Epidermal melanocyte (primary cell): Measurements from ENCODE around the gene TP73.

Source experiments
- DNase-seq: peaks from one replicate; pipeline ENCODE4 v3.0.0; 2011; ENCODE audit warnings: low spot score; ENCODE audit not compliant: insufficient read length

TP73 gene

DNA sequence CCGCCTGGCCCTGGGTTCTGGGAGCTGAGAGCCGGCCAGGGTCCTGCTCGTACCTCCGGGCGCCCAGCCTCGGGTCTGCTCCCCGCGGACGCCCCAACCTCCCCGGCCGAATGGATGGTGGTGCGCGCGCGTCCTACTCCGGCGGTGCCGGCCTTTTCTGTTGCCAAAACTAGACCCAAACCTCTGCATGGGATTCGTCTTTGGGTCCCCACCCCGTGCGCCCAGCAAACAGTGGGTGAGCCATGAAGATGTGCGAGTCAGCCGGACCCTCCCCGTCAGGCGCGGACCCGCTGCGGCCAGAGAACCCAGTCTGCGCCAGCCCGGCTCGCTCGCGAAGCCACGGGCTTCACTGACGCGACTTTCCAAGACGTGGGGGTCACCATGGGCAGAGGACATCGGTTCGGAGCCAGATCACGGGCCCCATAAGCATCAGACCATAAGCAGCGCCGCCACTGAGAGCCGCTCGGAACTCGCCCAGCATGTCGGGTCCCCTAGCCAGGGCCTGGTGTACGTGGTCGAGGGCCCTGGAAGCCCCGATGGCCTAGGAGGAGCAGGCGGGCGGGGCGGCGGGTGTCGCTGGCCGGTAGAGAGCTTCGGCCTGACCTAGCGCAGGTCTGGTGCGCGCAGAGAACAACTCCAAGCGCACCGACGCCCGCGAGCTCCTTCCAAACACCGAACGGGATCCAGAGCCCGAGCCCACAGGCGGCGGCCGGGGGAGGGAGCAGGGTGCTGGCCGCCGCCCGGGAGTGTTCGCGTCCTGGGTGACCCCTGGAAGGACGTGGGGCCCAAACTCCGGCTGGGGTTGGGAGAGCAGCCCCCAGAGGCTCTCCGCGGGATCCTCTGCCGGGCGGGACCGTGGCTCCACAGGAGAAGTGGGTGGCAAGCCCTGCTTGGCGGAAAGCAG, 1.0 kb upstream of the TP73 start:
- no peak for DNase-seq

DNA sequence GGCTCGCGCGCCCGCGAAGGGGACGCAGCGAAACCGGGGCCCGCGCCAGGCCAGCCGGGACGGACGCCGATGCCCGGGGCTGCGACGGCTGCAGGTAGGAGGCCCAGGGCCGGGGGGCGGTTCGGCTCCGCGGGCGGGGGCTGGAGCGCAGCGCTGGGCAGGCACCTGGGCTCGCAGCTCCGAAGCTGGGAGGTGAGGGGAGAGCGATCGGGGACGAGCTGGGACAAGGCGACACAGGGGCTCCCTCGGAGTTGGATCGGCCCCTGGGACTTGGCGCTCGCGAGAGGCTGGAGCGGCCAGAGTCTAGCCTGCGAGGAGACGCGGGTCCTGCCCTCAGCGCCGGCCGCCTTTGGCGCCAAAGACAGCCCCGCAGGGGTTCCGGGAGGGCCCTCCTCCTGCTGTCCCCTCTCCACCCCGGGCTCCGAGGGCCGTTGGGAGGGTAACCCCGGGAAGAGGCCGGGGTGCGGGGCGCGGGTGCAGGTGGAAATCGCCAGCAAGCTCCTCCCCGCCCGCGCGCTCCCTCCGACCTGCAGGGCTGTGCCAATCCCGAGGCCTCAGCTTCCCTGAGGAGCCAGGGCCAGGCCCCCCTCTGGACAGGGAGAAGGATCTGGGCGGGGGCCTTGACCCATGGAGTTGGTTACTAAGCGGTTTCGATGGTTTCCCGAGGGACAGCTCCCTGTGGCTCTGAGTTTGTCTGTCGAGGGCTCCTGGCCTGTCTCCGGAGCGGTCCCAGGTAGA, 401 bp downstream of the TP73 start:
- DNase-seq, result no peak

DNA sequence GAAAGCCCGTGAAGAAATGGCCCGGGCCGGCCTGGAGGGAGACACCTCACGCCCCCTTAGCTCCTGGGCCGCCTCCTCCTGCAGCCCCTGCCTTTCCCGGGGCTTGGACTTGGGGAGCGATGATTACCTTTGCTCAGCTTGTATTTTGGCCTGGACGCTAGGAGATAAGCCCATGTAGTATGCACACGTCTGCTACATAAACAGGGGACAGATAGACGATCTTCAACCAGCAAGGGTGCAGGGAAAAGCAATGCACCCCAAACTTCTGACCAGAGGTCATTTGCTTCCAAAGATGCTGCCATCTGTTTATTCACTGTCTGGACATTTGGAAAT, 936 bp downstream of the TP73 start:
- DNase-seq, result no peak

DNA sequence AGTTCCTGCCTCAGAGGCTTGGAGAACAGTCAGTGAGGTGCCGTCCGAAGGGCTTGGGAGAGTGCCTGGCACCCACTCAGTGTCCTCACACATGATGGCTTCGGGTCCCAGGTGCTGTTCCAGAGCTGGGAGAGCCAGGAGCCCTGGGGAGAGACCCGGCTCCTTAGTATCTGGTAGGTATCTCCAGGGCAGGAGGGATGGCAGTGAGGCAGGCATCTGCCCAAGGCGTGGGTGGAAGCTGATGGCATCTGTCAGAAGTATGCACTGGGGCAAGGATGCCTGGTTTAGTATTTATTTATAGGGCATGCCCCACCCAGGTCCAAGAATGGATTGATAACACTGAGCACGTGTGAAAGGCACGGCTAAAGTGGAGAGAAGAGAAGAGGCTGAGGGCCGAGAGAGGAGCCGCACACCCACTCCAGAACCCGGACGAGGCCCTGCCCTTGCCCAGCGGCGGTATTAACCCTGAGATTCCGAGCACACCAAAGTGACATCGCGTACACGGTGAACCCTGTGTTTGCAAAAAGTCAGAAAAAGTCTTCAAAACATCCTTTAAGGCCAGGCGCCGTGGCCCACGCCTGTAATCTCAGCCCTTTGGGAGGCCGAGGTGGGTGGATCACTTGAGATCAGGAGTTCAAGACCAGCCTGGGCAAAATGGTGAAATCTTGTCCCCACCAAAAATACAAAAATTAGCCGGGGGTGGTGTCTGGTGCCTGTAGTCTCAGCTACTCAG, 2.4 kb downstream of the TP73 start:
- no peak for DNase-seq

DNA sequence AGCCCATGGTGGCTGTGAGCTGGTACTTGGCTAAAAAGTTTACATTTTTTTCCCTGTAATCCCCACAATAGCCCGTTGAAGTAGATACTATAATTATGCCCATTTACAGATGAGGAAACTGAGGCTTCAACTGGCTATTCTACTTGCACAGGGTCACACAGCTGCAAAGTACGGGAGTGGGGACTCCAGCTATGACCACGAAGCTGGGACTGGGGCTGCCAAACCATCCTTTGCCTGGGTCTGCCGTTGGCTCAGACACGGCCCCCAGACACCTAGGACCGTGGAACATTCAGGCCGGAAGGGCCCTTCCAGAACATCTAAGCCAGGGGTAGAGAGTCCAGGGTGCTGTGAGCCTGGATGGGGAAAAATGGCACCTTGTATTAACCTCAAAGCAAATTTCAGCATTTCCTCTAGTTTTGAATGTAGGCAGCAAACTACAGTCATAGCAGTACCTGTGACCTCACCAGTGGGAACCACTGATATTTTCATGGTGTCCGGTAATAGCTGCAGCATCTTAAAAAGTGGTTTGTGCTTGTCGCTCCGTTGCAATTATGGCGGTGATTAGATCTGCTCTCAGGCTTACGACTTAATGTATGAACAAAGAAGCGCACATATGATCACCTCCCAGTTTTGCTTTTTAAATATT, 4.3 kb downstream of the TP73 start:
- no peak for DNase-seq

DNA sequence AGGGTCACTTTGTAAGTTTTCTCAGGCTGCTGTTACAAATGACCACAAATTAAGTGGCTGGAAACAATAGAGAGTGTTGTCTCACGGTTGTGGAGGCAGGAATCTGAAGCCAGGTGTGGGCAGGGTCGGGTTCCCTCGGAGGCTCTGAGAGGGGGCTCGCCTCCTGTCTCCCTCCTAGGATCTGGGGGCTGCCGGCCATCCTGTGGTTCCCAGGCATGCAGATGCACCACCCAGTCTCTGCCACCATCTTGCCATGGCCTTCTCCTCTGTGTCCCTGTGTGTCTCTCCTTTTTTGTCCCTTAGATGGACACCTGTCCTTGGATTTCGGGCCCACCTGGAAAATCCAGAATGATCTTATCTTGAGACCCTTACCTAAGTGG, 4.8 kb downstream of the TP73 start:
- DNase-seq, result no peak

DNA sequence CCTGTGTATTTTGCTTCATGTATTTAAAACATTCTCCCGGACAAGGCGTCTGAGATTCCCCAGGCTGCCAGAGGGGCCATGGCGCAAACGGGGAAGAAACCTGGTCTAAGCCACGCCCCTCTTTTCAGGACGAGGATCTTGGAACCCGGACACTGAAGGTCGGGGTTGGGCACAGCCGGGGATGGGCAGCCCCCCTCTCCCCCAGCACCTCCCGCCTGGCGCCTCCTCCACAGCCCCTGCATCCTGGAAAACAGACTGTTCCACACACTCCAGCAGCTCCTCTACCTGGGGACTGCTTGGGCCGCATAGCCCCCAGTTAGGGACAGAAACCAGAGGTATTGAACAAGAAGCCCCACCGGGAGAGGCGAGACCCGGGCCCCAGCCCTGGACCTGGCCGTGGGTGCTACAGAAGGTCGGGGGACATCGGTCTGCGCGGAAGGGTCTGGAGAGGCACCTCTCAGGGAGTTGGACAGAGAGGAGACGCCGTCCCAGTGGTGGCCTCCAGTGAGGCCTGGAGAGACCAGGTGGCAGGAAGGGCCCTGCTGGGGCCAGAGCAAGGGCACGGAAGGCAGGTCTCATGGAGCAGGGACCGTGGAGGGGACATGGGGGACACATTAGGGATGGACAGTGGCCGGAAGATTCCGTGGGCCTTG, 5.4 kb downstream of the TP73 start:
- no peak for DNase-seq

DNA sequence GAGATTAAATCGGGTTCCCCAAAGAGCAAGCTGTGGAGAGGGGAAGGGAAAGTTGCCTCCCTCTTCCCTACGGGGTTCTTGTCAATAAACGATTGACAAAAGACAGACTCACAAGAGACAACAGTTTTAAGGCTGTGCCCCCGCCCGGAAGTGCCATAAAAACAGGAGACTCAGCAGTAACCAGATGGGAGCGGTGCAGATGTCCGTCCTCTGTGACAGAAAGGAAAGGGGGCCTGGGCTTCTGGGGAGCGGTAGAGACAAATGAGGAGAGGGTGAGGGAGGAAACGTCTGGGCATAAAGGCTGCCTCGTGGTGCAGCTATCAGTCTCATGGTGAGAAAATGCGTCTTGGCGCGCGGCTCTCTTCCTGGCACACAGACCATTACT, 5.9 kb downstream of the TP73 start:
- no peak for DNase-seq

DNA sequence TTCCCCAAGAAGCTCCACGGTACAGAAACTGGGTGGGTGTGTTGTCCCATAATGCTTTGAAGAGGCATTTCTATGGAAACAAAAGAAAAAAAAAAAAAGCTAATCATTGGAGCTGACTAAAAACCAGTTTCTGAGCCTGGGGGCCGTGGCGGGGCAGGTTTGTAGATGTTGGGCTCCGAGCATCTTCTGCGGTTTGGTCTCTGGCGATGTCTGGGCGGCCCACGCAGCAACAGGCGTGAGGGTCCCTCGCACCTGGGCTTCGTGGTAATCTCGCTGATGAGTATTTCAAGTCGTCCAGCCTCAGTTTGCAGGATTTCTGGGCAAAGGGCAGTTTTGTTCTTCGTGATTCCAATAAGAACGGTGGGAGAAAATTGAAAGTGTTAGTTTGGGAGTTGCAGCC, 6.8 kb downstream of the TP73 start:
- no peak for DNase-seq

DNA sequence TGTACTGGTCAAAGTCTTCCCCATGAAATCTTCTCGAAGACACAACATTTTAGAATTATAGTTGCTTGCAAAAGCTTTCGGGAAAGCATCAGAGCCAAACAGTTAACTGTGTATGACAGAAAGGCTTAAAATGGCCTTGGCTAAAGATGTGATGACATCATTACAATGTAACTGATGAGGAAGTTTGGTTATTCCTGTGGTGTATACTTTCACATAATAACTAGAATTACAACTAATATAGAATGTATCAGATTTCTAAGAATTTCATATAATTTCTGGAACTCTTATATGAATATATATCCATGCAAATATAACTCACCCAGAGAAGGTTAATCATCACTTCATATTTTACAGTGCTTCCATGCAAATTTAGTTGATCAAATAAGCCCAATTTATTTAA, 8.4 kb downstream of the TP73 start:
- no peak for DNase-seq

DNA sequence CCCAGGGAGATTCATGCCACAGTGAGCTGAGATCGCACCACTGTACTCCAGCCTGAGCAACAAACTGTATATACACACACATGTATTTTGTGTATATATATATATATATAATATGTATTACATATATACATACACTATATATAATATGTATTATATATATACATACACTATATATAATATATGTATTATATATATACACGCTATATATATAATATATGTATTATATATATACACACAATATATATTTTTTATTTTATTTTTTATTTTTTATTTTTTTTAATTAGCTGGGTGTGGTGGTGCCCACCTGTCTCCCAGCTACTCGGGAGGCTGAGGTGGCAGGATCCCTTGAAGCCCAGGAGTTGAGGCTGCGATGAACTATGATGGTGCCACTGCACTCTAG, 9.3 kb downstream of the TP73 start:
- no peak for DNase-seq

DNA sequence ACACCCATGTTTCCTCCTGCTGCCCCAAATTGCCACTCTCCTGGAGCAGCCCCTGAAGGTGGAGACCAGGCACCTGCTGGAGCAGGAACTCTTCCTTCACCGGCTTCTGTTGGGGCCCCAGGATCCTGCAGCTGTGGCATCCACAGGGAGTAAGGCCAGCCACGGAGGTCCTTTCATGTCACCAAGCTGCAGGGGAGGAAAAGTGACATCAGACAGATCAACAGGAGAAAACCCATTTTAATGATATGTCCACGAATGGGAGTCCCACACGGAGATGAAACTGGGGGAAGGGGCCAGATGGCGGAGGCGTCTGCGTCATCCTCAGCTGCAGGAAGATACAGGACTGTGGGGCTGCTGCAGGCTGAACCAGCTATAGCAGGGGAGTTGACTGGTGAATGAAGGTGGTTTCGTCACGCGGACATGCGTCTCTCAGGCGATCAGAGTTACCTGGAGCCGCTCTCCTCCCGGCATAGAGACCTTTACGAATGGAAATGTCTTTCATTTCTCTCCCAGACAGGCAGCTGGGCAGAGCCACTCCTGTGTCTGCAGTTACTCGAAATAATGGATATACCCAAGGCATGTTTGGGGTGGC, 9.9 kb downstream of the TP73 start:
- no peak for DNase-seq

DNA sequence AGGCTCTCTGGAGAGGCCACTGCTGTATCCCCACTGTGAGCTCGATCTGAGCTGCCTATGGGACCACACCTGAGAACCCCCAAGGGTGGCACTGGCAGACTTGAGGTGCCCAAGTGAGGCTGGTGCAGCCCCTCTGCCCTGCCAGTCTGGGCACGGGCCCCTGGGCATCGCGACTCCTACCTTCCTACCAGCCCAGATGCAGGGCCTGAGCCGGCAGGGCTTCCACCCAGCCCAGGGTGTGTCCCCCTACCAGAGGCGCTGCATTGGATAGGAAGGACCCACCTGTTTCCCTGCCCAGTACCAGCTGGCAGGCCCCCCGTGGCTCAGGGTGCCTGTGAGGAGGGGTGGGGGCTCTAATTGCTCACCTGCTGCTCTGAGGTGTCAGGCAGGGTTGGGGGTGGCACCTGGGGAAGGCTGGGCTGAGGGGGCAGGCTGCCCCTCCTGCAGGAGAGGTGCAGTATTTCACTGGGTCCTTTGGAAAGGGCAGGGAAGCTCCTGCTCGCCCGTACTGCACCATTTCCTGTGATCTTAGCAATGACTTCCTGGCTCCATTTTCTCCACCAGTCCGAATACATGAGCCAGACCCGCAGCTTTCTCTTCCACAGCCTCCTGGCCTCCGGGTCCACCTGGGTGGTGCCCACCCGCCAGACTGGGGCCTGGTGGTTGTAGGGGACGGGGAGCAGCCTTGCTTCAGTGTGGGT, 11.8 kb downstream of the TP73 start:
- DNase-seq, result no peak

DNA sequence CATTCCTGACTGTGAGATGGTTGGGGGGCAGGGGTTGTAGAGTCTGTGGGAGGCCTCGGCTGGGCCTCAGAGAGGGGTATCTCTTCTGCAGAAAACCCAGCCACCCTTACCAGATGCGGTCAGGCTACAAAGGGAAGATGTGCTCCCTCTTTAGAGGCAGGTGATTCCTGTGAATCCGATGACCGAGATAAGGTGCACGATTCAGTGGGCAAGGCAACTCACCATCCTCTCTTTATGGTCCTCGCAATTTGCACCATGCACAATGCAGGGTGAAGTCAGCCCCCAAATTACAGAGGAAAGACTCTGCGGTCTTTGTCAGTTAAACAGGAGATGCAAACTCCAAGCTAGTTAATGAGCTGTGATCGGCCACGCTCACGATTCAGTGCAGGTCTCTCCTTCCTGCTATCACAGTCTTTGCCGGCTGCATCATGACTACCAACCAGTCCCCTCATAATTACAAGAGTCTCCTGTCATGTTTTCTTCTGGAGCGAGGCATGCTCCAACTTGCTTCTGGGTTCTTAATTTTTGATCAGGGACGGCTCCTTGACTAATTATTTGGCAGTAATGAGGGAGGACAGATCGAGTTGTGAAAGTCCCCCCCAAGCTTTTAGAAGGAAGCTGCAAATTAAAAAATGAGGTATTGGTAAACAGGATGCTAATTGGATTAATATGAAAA, 12.5 kb downstream of the TP73 start:
- no peak for DNase-seq

DNA sequence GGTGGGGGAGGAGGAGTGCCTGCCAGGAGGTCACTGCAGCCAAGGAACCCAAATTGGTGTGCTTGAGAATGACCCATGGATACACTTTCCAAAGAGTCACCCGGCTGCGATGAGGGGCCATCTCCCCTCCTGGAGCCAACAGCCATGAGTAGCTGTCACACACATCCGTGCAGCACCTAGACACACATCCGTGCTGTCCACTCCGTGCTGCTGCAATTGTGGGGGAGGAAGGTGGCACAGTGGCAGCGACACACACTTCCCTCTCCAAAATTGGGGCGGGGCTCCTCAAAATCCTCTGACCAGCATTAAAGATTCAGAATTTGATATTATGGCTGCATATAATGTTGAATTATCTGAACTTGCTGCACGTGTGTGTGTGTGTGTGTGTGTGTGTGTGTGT, 15.8 kb downstream of the TP73 start:
- DNase-seq, result no peak

DNA sequence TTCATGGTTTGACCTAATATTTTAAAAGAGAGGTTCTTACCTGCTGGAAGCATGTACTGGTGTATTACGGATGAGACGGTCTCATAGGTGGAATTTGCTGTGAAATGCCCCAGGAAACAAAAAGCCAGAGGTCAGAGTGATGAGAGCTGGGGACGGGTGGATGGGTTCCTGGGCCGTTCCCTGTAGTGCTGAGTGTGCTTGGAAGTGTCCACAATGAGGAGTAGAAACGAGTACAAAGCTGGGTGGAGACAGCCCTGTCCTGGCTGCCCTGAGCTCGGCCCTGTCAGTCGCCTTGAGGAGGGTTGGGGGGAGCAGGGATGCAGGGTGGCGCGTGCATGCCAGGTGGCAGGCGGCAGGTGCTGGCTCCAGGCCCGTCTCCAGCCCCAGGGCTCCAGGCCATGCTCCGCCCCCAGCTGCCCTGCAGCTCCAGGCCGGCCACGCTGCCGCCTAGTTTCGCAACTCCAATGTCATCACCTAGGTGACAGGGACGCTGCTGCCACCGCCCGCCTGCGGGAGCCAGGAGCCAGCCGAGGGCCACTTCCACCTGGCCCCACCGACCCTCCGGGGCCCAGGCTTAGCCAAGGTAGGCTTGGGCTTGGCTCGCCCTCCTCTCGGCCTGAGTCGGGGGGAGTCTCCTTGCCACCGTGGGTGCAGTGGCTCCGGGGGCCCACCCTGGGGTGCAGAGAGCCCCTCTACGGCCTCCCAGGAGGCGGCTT, 16.4 kb downstream of the TP73 start:
- no peak for DNase-seq

DNA sequence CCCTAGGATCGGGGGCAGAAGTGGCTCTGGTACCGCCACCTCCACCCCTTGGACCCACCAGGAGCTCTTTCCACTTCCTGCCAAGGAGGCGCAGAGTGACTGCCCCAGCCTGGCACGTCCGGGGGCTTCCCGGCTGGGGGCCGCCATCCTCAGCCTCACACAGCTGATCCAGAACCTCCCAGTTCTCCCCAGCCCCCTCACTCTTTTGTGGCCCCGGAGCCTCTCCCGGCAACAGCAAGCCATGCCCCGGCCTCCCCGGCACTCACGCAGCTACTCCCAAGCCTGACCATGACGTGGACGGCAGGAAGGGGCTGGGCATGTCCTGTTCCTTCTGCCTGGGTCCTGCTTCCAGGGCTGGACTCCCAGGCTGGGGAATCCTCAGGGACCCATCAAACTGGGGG, 17.1 kb downstream of the TP73 start:
- no peak for DNase-seq

DNA sequence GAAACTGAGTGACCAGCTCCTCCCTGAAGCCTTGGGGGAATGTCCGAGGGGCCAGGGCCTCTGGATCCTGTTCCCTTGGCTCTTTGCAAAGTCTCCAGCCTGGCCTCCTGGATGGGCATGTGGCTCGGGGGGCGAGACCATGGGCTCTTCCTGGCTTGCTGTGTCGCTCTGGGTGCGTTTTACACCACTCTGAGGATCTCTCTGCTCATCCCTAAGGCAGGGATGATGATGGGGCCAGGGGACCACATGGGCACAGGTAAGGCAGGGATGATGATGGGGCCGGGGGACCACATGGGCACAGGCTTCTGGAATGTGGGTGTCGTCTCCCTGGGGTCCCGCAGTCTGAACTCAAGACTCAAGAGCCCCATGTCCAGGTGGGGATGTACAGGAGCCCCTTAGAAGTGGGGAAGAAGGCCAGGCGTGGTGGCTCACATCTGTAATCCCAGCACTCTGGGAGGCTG, 17.7 kb downstream of the TP73 start:
- DNase-seq, result no peak

DNA sequence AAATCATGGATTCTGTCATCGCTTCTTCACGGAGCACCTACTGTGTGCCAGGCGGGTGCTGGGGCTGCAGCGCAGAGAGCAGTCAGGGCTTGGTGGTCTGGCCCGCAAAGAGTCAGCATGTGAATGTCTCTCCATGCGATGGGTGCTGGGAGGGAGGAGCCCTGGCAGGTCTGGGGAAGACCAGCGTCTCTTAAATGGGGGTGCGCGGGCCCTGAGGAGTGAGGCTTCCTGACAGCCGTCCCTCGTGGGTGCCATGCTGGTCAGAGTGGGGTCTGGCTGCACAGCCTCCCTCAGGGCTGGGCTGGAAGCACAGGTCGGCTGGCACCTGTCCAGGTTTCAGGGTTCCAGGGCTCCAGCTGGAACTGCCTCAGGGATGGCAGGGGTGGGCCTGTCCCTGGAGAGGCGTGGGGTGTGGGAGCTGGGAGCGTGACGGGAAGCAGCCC, 18.5 kb downstream of the TP73 start:
- DNase-seq, result no peak
